GM18511 (cell line): Measurements from ENCODE around the gene RASA4.
"Not testable (repeated sequence)": the region's sequence is repeated elsewhere in the genome, so short reads cannot be mapped to it uniquely, and the experiment has no call there.

Experiments used
- ATAC-seq: cut with Tn5 transposase; IDR thresholded peaks from one replicate; pipeline ENCODE4 v1.9.1; 2021; ENCODE audit warnings: mild to moderate bottlenecking, moderate library complexity; ENCODE audit not compliant: unreplicated experiment

RASA4 gene

DNA sequence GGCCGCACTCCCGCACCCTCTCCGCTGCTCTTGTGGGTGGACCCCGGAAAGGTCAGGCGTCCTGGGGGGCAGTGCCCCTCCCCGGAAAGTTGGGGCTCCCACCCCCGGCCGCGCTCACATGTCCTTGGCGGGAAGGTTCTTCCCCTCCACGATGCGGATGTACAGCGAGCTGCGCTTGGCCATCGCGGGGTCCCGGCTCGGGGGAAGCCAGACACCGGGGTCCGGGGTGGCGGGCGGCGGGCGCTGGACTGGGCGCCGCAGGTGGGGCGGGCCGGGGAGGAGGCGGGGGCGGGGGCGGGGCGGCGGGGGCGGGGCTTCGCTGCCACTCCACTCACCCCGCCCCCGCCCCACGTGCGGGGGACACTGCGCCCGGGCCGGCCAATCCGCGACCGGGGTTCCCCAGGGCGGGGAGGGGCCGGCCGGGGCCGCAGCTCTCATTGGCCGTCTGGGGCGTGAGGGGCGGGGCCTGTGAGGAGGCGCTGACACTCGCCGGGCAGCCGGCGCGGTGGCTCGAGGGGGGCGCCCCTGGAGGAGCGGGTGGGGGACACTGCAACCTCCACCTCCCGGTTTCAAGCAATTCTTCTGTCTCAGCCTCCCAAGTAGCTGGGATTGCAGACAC is at the start of gene RASA4:
Gene RASA4, minus strand, starts transcription at position 250 of the 619 bp plus-strand sequence. Its CDS starts 67 bp downstream, at position 183.
- ATAC-seq = peak; percentile 65

GRCh38 chr7:102664765-102665164 is 48.2 kb upstream of the RASA4 start:
- not testable (repeated sequence) for ATAC-seq

GRCh38 chr7:102649924-102650323 is 33.4 kb upstream of the RASA4 start, which contains the start of gene SPDYE2B:
SPDYE2B (plus strand) TSS chr7:102650319; CDS start chr7:102652349, 2,030 bp downstream.
- ATAC-seq = not testable (repeated sequence)

DNA sequence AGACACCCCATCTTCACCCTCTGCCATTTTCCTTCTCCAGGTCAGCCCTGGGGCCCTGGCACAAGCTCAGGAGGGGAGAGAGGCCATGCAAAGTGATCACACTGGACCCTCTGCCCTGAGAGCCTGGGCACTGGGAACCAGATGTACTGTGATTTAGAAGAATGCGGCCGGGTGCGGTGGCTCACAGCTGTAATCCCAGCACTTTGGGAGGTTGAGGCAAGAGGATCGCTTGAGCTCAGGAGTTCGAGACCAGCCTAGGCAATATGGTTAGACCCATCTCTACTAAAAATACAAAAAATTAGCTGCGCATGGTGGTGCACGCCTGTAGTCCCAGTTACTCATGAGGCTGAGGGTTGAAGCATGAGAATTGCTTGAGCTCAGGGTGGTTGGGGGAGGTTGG is 31.3 kb upstream of the RASA4 start:
- not testable (repeated sequence) for ATAC-seq

- not testable (repeated sequence) for ATAC-seq
Observed at GRCh38 chr7:102643404-102643803, 26.8 kb upstream of the RASA4 start.

GRCh38 chr7:102642691-102643090 is 26.1 kb upstream of the RASA4 start, which contains the start of gene UPK3BL1:
UPK3BL1 (minus strand) TSS chr7:102642791; CDS start chr7:102642741, 50 bp downstream.
- ATAC-seq = not testable (repeated sequence)

GRCh38 chr7:102638848-102639247 is 22.3 kb upstream of the RASA4 start:
- not testable (repeated sequence) for ATAC-seq

GRCh38 chr7:102636956-102637355 is 20.4 kb upstream of the RASA4 start:
- not testable (repeated sequence) for ATAC-seq

GRCh38 chr7:102635354-102635753 is 18.8 kb upstream of the RASA4 start:
- not testable (repeated sequence) for ATAC-seq

DNA sequence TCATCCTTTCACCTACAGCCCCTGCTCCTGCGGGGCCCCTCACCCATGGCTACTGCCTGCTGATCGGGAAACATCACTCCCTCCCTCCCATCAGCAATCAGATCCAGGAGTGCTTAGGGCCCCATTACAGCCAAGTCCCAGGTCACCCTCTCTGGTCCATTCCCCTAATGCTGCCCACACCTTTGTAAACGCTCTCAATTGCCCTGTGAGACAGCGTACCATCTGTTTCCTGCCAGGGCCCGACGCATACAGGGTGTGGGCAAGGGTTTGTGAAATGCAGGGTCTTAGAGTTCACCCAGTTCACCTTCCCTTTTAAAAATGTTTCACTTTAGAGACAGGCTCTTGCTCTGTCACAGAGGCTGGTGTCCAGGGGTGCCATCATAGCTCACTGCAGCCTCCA is 17.7 kb upstream of the RASA4 start:
- ATAC-seq = not testable (repeated sequence)

GRCh38 chr7:102630622-102631021 is 14.1 kb upstream of the RASA4 start:
- ATAC-seq = not testable (repeated sequence)

DNA sequence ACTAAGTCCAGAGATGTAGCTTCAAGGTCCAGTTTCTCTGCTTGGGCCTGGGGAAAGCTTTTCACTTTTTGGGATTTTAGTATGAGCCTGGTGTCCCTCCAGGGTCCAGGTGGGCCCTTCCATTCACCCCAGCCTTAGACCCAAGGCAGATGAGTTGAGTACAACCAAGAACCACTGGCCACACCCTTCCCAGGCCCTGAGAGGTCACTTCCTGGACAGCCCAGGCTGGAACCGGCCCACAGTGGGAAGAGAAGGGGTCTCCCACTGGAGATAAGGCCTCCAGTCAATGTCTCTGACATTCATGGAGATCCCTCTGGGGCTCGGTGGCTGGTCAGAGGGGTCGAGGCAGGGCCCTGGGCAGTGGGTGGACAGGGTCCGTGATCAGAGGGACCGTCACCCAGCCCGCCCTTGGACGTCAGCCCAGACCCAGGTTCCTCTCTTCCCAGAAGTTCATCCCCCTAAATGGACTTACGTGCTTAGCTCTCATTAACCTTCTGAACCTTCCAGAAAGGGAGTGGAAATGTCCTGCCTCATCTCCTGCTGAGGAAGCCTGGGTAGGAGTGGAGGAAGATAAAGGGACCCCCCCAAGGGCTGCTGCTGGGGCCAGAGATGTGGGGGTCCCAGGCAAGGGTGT is 10.8 kb upstream of the RASA4 start:
- not testable (repeated sequence) for ATAC-seq

DNA sequence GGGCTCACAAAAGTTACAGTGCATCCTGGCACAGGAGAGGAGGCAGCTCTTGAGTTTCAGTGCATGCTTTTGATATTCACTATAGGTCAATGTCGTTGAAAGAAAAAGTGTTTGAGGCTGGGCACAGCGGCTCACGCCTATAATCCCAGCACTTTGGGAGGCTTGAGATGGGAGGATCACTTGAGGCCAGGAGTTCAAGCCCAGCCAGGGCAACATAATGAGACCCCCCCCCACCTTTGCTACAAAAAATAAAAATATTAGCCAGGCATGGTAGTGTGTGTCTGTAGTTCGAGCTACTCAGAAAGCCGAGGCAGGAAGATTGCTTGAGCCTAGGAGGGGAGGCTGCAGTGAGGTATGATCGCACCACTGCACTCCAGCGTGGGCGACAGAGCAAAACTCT is 1.6 kb upstream of the RASA4 start:
- ATAC-seq = not testable (repeated sequence)

DNA sequence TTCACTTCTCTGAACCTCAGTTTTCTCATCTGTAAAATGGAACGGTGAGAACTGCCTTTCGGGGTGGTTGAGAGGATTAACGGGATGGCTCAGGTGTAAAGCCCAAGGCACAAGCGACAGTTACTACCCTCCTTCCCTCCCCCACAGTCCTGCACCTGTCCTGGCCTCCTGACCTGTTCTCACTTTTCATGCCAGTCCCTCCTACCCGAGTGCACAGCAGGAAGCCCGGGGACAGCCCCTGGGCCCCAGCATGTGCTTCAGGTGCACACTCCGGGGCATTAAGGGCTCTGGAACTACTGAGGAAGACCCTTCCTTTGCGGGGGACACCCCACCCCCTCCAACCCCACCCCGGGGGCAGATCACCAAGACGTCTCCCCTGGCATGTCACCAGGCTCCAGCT is 626 bp downstream of the RASA4 start:
- ATAC-seq = not testable (repeated sequence)

DNA sequence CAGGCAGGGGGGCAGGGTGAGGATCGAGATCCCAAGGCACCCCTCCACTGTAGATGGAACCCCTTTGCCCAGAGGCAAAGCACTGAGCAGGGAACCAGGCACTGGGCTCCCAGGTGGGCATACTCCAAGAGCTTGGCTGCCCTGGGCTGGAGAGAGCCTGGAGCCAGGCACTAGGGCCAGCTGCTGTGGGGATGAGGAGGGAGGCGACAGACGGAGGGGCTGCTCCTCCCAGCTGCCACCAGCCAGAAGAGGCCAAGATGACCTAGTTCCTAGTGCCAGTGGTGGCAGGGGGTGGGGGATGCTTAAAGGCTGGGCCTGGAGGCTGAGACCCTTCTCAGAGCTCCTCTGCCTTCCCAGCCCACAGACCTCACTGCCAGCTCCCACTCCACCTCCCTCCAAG is 1.7 kb downstream of the RASA4 start:
- ATAC-seq = not testable (repeated sequence)

GRCh38 chr7:102614346-102614697 is 2.2 kb downstream of the RASA4 start:
- ATAC-seq = peak; percentile 30

DNA sequence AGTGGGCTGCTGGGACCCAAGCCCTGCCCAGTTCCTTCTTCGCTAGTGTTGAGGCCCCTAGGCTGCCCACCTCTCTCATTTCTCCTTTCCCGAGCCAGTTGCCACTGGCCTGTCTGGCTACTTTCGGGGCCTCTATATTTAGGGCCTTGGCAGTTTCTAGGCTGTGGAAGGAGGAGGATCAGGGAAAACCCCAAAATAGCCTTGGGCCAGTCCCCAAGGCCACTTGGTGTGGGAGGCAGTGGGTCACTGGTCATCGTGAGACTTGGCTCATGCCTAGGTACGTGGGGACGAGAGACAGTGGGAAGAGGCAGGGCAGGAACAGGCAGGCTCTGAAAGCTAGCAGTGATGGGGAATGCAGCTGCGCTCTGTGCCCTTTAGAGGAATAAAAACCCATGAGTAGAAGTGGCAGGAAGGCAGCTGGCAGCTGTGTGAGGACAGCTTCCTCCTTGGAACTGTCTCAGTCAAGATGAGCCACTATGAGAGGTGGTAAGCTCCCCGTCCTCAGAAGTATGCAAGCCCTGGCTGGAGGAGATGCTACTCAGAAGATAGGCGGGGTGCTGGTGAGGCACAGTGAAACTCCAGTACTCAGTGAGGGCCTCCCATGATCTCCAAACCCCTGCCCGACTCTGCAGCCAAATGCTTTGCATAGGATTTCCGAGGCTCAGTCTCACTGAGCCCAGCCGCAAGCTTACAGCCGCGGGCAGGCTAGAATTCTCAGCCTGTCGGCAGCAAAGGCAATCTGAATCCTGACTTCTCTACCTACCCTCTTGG is 2.8 kb downstream of the RASA4 start:
- ATAC-seq = peak; percentile 70

DNA sequence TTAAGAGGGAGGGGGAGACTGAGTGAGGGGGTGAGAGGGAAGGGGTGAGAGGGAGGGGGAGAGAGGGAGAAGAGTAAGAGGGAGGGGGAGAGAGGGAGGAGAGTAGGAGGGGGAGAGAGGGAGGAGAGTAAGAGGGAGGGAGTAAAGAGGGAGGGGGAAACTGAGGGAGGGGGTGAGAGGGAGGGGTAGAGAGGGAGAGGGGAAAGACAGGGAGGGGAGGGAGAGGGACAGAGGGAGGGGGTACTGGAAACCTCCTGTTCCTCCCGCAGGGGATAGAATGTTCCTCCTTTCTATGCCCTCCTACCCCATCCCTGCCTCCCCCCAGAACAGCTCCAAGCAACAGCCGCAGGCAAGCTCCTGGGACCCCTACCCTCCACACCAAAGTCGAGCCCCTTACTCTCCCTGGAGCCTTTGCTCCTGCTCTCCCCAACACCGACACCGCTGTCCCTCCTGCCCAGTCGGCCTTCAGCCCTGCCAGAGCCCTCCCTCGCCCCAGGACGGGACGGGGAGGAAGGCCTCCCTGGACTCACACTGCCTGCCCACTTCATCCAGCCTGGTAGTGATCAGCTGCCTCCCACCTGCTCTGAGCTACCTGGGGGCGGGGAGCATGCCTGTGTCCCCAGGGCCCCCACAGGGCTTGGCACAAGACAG is 4.8 kb downstream of the RASA4 start:
- ATAC-seq = not testable (repeated sequence)

DNA sequence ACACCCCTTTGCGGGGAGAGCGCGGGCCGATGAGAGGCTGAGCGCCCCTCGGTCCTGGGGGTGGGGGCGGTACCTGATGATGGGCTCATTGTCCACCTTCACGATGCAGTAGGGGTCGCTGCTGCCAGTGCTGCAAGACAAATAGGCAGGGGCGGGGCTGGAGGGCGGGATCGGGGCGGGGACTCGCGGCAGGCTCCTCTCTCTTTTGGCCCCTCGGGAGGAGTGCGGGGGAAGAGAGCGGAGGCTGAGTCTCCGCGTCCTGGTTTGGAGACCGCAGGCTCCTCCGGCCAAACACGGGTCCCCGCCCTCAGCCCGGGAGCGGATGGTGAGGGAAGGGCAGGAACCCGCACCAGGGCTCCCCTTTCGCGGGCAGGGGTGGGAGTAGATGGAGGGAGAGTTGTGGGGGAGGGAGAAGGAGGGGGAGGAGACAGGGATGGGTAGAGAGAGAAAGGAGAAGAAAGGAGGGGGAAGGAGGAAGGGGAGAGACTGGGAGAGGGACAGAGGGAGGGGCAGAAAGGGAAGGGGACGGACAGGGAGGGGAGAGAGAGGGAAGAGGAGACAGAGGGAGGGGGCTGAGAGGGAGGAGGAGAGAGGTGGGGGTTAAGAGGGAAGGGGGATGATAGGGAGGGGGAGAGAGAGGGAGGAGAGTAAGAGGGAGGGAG is 5.4 kb downstream of the RASA4 start:
- ATAC-seq = peak; percentile 40

DNA sequence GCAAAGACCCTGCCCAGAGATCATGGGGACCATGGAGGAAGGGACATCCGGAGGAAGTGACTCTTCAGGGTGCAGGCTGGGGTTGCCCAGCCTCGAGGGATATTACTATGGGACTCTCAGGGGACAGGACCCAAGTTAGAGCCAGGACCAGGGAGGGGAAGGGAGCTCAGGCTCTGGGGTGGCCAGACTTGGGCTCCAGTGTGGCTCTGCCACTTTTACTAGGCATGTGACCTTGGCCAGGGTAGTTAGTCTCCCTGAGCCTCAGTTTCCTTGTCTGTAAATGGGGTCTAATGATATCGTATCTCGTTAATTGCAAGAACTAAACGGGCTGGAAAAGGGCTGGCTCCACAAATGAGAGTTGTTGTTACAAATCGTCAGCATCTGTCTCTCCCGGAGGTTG is 6.1 kb downstream of the RASA4 start:
- ATAC-seq = not testable (repeated sequence)
